Neuron (in vitro differentiated cells): Measurements from ENCODE around the gene COQ10A.
A peak's percentile ranks its signal among the peaks of the same experiment; 100 is the strongest.
"Not testable (repeated sequence)": the region's sequence is repeated elsewhere in the genome, so short reads cannot be mapped to it uniquely, and the experiment has no call there.

ENCODE experiments used
- H2AFZ ChIP-seq: one replicate; pipeline ENCODE4 v1.6.1; 2013; ENCODE audit warnings: low read depth, mild to moderate bottlenecking, inconsistent platforms, low read length, moderate library complexity
- H3K27me3 ChIP-seq: one replicate; pipeline ENCODE4 v1.6.1; 2013; ENCODE audit warnings: low read length; ENCODE audit not compliant: insufficient read depth
- H3K36me3 ChIP-seq: one replicate; pipeline ENCODE4 v1.6.1; 2013; ENCODE audit warnings: low read length; ENCODE audit not compliant: insufficient read depth
- H3K4me1 ChIP-seq: one replicate; pipeline ENCODE4 v1.6.1; 2013; ENCODE audit warnings: low read length; ENCODE audit not compliant: insufficient read depth
- H3K4me3 ChIP-seq: 2 replicates; pipeline ENCODE4 v1.5.1; 2013; ENCODE audit warnings: mild to moderate bottlenecking, low read length, moderate library complexity
- H3K9me3 ChIP-seq: one replicate; pipeline ENCODE4 v1.6.1; 2013; ENCODE audit warnings: low read length

The COQ10A gene

DNA sequence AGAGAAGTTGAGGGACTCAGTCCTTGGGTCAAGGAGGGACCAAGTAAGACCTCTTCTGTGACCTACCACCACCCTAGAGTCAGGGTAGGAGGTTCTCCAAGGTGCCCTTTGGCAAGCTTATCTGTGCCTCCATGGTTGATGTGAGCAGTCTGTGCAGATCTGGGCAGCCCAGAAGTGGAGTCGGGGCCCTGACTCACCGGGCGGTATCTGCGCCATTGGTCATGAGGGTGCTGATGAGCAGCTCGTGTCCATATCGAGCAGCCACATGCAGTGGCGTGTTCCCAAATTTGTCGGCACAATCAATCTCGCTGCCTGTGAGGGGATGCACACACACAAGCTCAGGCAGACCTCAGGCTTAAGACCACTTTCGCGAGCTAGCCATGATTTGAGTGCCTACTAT, 13.7 kb upstream of the COQ10A start:
- no peaks in the 10 kb centered on the region for H3K27me3 ChIP-seq
- H3K4me3 ChIP-seq = no peak overlapping the region
- no peaks in the 10 kb centered on the region for H3K9me3 ChIP-seq
- peaks cover 9% of the 10 kb centered on the region for H3K4me1 ChIP-seq
- peaks cover 66% of the 10 kb centered on the region for H3K36me3 ChIP-seq
- no peak overlapping the region for H2AFZ ChIP-seq

DNA sequence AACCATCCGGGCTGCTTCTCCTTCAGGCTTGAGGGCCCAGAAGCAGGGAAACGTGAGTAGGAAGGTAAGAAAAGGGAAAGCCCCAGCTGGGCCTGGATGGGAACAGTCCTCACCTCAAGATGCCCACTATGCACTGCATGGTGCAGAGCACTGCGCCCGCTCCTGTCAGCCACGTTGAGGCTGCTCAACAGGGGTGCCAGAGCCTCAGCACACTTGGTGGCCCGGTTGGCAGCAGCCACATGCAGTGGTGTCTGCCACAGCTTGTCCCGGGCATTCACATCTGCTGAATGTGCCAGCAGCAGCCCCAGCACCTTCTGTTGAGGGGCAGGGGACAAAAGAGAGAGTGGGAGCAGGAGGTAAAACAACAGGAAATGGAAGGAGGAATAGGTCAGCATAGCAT, 11.1 kb upstream of the COQ10A start:
- Histone ChIP-seq H3K27me3 (no peaks in the 10 kb centered on the region), H3K4me1 (peaks cover 14% of the 10 kb centered on the region), H3K36me3 (peaks cover 48% of the 10 kb centered on the region), H3K9me3 (no peaks in the 10 kb centered on the region), H2AFZ (no peak overlapping the region), H3K4me3 (no peak overlapping the region)

DNA sequence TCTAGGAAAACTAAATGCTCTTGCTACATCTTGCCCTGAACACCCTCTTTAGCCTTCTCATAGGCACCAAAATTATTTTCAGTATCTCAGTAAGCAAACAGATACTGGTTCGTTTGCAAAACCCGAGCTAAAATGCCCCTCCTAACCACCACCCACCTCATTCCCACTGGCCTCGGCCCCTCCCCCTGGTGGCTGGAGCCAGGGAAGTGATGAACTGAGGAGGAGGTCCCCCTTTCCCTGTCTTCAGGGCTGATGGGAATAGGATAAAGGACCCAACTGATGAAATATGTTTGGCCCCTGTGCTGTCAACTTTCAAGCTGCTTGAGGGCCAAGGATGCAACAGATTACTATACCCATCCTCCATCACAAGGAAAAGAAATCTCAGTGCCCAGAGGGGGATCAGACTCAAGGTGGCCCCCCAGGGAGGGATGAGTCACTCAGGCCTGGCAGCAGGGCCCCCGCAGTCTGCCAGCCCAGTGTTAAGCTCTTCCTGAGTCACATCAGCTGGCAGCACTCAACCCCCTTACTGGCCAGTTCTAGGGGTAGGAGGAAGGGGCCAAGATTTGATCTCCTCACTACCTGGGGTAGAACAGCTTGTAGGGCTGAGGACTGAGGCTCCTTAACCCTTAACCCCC, 10.3 kb upstream of the COQ10A start:
- Histone ChIP-seq H3K4me1 (peaks cover 14% of the 10 kb centered on the region), H3K36me3 (peaks cover 45% of the 10 kb centered on the region), H3K27me3 (no peaks in the 10 kb centered on the region), H2AFZ (no peak overlapping the region), H3K4me3 (no peak overlapping the region), H3K9me3 (no peaks in the 10 kb centered on the region)

DNA sequence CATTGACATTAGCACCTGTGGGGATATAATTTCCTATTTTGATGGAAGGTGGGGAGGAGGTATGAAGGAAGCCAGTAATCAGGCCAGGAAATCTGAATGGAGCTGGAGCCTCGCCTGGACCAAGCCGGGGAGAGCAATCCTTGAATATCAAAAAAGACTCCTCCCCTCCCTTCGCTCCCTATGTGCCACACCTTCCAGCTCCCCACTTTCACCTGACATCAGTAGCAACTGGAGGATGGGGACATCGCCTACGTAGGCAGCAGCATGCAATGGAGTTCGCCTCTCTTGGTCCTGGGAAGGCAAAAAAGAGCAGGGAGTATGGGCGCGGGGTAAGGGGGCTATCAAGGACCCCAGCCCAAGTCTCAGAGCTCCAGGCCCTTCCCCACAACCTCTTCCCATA, 9.7 kb upstream of the COQ10A start:
- H3K9me3 ChIP-seq = no peaks in the 10 kb centered on the region
- no peaks in the 10 kb centered on the region for H3K27me3 ChIP-seq
- peak overlapping the region; percentile 68 for H3K4me3 ChIP-seq
- H3K36me3 ChIP-seq = peaks cover 40% of the 10 kb centered on the region
- H2AFZ ChIP-seq = no peak overlapping the region
- peaks cover 14% of the 10 kb centered on the region for H3K4me1 ChIP-seq

DNA sequence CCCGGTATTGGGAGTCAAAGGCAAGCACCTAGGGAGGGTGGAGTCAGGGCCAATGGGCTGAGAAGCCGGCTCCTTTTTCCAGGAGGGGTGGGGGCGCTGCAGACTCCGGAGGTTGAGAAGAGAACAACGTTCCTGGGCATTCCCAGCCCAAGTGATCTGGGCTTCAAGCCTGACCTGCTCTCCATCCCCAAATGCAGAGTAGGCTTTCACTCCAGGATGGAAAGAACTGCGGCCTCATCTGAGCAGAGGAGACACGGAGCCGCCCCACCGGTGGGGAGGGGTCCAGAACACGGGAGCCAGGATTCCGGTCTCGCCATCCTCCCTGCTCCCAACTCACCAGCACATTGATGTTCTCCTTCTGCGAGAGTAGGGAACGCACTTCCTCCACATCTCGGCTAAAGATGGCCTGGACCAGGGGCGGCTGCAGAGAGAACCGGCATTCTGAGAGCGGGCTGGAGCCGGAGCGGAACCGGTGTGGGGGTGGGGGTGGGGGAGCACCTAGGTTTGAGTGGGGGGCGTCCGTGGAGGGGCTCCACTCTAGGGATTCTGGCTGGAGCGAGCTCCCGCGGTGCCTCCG, 9.2 kb upstream of the COQ10A start:
- Histone ChIP-seq H3K36me3 (peaks cover 34% of the 10 kb centered on the region), H2AFZ (peak overlapping the region; percentile 62), H3K27me3 (no peaks in the 10 kb centered on the region), H3K9me3 (no peaks in the 10 kb centered on the region), H3K4me1 (peaks cover 14% of the 10 kb centered on the region), H3K4me3 (peak overlapping the region; percentile 68)

- peak within 1 kb of the TSS; percentile 62 for H2AFZ ChIP-seq
- H3K4me1 ChIP-seq = peaks cover 14% of the 10 kb centered on the region
- no peaks in the 10 kb centered on the region for H3K9me3 ChIP-seq
- no peaks in the 10 kb centered on the region for H3K27me3 ChIP-seq
- peak within 1 kb of the TSS; percentile 68 for H3K4me3 ChIP-seq
- peaks cover 28% of the 10 kb centered on the region for H3K36me3 ChIP-seq
Measured at GRCh38 chr12:56258068-56258819, 8.5 kb upstream of the COQ10A start, which contains the start of gene ANKRD52. Gene ANKRD52, minus strand, starts transcription at chr12:56258384. Its CDS starts 115 bp downstream, at chr12:56258269.

DNA sequence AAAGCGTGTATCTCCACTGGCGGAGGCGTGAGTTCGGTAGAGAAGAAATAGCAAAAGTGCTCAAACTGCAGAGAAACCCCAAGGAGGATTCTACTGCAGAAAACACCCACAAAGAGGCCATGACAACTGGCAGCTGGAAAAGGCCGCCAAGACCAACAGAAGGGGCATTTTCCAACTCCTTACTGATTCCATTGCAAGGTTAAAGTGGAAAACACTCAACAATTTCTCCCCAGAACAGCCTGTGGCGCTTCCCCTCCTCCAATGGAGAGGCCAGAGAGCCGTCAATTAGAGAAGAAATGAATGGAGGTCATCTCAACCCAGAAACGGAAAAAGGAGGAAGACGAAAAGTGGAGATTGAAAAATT, 7.9 kb upstream of the COQ10A start:
- Histone ChIP-seq H3K4me1 (peaks cover 14% of the 10 kb centered on the region), H3K4me3 (peak overlapping the region; percentile 68), H3K27me3 (no peaks in the 10 kb centered on the region), H3K9me3 (no peaks in the 10 kb centered on the region), H3K36me3 (peaks cover 22% of the 10 kb centered on the region), H2AFZ (peak overlapping the region; percentile 62)

- Histone ChIP-seq H3K9me3 (no peaks in the 10 kb centered on the region), H3K36me3 (peaks cover 9% of the 10 kb centered on the region), H3K27me3 (no peaks in the 10 kb centered on the region), H3K4me3 (no peak overlapping the region), H2AFZ (no peak overlapping the region), H3K4me1 (peaks cover 14% of the 10 kb centered on the region)
Measured at GRCh38 chr12:56260380-56260779, 6.4 kb upstream of the COQ10A start.

GRCh38 chr12:56260921-56261320, 5.8 kb upstream of the COQ10A start:
- Histone ChIP-seq H2AFZ (no peak overlapping the region), H3K27me3 (no peaks in the 10 kb centered on the region), H3K36me3 (peaks cover 4% of the 10 kb centered on the region), H3K4me3 (no peak overlapping the region), H3K4me1 (peaks cover 14% of the 10 kb centered on the region), H3K9me3 (no peaks in the 10 kb centered on the region)

DNA sequence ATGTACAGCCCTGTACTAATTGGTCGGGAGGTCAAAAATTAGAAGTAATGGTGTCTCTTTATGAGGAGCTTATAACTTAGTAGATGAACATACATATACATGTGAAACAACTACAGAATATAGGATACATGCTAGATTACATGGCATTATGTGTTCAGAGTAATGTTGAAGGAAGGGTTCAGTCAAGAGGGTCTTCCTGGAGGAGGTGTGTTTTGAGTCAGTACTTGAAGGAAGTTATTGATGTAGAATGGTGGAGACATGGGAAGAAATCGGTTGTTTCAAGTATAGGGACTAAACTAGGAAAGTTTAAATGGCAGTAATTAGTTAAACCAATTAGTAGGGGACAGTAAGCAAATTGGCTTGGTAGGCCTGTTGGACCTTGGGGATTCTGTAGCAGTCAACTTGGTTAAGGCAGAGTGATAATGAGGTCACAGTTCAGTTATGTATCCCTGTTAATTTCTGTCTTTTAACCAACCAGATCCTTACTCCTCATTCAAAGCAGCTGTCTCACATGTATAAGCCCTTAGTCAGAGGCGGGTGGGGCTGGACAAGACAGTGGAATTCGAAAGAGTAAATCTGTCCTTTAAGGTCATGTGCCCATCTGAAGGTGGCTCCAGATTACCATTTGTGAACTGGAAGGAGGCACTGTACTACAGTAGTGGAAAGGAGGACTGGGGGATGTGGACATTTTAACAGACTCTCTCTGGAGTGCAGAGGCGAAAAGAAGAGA, 5.1 kb upstream of the COQ10A start:
- H3K4me3 ChIP-seq = no peak overlapping the region
- no peaks in the 10 kb centered on the region for H3K27me3 ChIP-seq
- H3K4me1 ChIP-seq = peaks cover 15% of the 10 kb centered on the region
- no peak overlapping the region for H2AFZ ChIP-seq
- H3K36me3 ChIP-seq = no peaks in the 10 kb centered on the region
- no peaks in the 10 kb centered on the region for H3K9me3 ChIP-seq

GRCh38 chr12:56262955-56263354, 3.8 kb upstream of the COQ10A start:
- H3K9me3 ChIP-seq, H3K36me3 ChIP-seq, H3K27me3 ChIP-seq, H2AFZ ChIP-seq, H3K4me3 ChIP-seq: not testable (repeated sequence)
- peaks cover 17% of the 10 kb centered on the region for H3K4me1 ChIP-seq

GRCh38 chr12:56266068-56266692, 562 bp upstream of the COQ10A start:
- not testable (repeated sequence) for H3K27me3 ChIP-seq, H3K9me3 ChIP-seq
- H3K36me3 ChIP-seq = peaks cover 23% of the 10 kb centered on the region
- peaks cover 12% of the 10 kb centered on the region for H3K4me1 ChIP-seq
- peak overlapping the region; percentile 69 for H3K4me3 ChIP-seq
- peak overlapping the region; percentile 63 for H2AFZ ChIP-seq
